ENCODE measurements around the gene HOXC5. TPM values are rescaled to one million over a fixed set of nuclear protein-coding genes. Genes with fewer than 3 reads are reported as not detected.

The HOXC5 gene
- total RNA-seq, 1 donor from 2014 or later: not detected

DNA sequence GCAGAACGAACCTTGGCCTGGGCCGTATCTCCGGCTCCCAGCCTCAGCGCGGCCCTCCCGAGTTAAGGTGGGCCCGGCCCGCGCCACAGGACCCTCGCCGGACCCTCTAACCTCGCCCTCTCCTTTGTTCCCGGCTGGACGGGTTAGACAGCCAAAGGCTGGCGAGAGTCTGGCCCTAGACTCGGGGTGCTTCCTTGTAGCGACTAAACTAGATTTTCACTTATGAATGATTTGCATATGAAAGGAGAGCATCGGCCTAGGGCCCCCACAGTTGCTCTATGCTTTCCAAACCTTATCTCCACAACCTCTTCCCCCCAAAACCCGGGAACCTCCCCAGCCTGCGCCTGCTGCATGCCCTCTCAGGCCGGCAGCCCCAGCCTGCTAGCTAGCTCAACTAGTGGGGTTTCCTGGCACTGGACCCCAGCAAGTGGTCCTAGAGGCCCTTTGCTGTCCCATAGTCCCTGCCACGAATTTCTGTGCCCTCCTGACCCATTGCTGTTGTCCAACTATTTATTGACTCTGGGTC, 2.0 kb downstream of the HOXC5 start:
- no peak for DNase-seq (ENCODE audit: low spot score)
- Mint-ChIP-seq H3K4me3 (ENCODE audit: unreplicated experiment) (peak overlapping the region; percentile 21), H3K4me1 (ENCODE audit: unreplicated experiment) (peaks cover 24% of the 10 kb centered on the region), H3K36me3 (ENCODE audit: low read depth, unreplicated experiment) (peaks cover 7% of the 10 kb centered on the region), H3K27ac (ENCODE audit: unreplicated experiment) (no peak overlapping the region), H3K9me3 (ENCODE audit: unreplicated experiment) (no peaks in the 10 kb centered on the region), H3K27me3 (ENCODE audit: unreplicated experiment) (peaks cover 60% of the 10 kb centered on the region)
- TF ChIP-seq, protein P1, sequence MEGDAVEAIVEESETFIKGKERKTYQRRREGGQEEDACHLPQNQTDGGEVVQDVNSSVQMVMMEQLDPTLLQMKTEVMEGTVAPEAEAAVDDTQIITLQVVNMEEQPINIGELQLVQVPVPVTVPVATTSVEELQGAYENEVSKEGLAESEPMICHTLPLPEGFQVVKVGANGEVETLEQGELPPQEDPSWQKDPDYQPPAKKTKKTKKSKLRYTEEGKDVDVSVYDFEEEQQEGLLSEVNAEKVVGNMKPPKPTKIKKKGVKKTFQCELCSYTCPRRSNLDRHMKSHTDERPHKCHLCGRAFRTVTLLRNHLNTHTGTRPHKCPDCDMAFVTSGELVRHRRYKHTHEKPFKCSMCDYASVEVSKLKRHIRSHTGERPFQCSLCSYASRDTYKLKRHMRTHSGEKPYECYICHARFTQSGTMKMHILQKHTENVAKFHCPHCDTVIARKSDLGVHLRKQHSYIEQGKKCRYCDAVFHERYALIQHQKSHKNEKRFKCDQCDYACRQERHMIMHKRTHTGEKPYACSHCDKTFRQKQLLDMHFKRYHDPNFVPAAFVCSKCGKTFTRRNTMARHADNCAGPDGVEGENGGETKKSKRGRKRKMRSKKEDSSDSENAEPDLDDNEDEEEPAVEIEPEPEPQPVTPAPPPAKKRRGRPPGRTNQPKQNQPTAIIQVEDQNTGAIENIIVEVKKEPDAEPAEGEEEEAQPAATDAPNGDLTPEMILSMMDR (IDR thresholded peaks at IDR 0.05; ENCODE audit: unreplicated experiment): no peak

DNA sequence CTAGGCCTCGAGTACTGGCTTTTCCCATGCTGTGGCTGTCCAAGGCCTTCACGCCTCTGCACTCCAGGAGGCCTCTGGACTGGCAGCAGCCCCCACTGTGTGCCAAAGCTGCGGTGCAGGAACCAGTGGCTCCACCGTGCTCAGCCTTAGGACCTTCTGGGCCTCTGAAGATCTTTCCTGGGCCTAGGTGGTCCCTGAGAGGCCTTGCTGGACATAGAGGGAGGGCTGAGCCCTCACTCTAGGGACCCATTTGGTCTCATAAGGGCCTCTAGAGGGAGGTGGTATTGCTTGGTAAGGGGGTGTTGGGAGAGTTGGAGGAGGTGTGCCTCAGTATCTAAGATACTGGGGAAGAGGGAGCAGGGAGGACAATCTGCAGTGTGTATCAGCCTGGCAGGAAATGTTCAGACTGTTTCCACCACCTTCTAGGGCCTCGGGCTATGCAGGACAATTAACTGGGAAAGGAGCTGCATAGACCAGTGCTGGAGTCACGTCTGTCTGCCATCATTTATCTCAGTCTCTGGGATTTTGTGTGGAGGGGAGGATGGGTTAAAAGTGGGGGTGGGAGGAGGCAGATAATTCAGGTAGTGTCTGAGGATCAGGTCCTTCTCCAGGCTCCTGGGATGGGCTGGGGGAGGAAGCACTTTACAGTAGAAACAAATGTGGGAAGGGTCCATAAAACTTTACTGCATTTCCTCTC, 2.9 kb downstream of the HOXC5 start:
- Mint-ChIP-seq H3K9me3 (ENCODE audit: unreplicated experiment) (no peaks in the 10 kb centered on the region), H3K27me3 (ENCODE audit: unreplicated experiment) (peaks cover 62% of the 10 kb centered on the region), H3K4me3 (ENCODE audit: unreplicated experiment) (no peak overlapping the region), H3K27ac (ENCODE audit: unreplicated experiment) (no peak overlapping the region), H3K4me1 (ENCODE audit: unreplicated experiment) (peaks cover 20% of the 10 kb centered on the region), H3K36me3 (ENCODE audit: low read depth, unreplicated experiment) (peaks cover 8% of the 10 kb centered on the region)
- DNase-seq (ENCODE audit: low spot score): no peak
- TF ChIP-seq, protein P1 (IDR thresholded peaks at IDR 0.05; ENCODE audit: unreplicated experiment): no peak

DNA sequence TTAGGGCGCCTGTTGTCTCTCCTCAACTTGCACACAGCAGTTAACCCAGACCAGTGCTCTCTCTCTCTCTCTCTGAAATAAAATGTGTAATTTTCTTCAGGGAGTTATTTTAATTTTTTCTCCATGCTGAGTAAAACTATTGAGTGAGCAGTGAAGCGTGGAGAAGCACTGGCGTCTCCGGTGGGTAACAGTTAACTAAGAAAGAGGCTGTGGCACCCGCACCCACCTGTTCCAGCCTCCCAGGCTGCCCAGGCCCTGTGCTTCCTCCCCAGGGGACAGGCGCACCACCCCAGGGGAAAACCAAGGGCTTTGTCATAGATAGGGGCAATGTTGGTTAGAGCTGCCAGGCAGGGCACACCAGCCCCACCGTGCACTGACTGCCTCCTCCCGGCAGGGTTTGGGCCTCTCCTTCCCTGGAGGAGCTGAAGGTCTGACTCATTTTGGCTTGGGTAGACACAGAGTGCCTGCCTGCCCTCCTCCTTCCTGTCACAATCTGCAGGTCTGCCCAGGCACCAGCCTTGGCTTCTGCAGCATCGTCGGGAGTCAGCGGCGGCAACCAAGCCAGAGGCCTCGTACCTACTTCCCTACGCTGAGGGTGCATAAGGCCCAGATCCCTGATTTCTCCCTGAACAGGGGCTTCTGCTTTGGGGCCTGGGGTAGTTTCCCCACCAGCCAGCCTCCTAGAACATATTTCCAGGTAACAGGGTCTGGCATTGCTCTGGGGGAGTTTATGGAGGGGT, 3.9 kb downstream of the HOXC5 start:
- no peak overlapping the region for H3K27ac Mint-ChIP-seq (ENCODE audit: unreplicated experiment)
- H3K9me3 Mint-ChIP-seq (ENCODE audit: unreplicated experiment): no peaks in the 10 kb centered on the region
- peaks cover 67% of the 10 kb centered on the region for H3K27me3 Mint-ChIP-seq (ENCODE audit: unreplicated experiment)
- no peak overlapping the region for H3K4me3 Mint-ChIP-seq (ENCODE audit: unreplicated experiment)
- no peak for DNase-seq (ENCODE audit: low spot score)
- peaks cover 9% of the 10 kb centered on the region for H3K36me3 Mint-ChIP-seq (ENCODE audit: low read depth, unreplicated experiment)
- TF ChIP-seq, protein P1 (IDR thresholded peaks at IDR 0.05; ENCODE audit: unreplicated experiment): no peak
- H3K4me1 Mint-ChIP-seq (ENCODE audit: unreplicated experiment): peaks cover 20% of the 10 kb centered on the region

DNA sequence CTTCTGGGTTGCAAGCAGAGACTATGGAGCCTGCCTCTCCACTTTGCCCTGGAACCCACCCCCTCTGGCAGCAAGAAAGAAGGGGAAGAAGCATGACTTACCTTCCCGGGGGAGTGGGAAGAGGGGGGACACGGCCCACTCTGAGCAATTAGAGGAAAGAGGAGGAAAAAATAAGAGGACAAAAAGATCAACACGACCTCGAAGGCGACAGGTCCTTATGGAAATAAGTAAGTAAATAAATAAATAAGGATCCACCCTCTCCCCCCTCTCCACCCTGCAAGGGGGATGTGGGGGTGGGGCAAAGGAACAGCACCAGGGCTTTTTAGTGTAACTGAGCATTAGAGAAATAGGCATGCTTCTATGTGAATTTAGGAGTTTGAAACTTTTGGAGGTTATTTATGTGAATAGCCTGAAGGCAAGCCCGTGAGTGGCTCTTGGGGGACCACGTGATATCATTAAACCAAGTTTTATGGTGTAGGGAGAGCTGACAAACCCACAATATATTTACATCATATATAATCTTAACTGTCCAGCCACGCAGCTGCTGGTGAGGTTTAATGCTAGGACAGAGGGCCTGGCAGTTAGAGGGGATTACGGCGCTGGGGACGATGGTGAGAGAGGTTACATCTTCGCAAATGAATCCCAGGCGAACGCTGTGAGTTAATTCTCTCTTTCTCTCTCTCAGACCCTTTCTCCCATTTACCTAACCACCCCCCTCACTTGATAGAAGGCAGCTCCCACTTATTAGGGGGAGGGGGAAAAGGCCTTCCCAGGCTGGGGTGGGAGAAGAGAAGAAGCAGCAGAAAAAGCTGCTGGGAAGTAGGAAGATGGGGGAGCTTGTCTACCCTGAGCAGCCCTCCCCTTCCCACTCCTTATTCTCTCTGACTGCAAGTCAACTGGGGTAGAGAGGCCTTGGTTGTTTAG, 4.8 kb downstream of the HOXC5 start:
- Mint-ChIP-seq H3K27ac (ENCODE audit: unreplicated experiment) (no peak overlapping the region), H3K9me3 (ENCODE audit: unreplicated experiment) (no peaks in the 10 kb centered on the region), H3K4me1 (ENCODE audit: unreplicated experiment) (peaks cover 15% of the 10 kb centered on the region), H3K36me3 (ENCODE audit: low read depth, unreplicated experiment) (peaks cover 9% of the 10 kb centered on the region), H3K4me3 (ENCODE audit: unreplicated experiment) (no peak overlapping the region), H3K27me3 (ENCODE audit: unreplicated experiment) (peaks cover 68% of the 10 kb centered on the region)
- TF ChIP-seq, protein P1 (IDR thresholded peaks at IDR 0.05; ENCODE audit: unreplicated experiment): no peak
- no peak for DNase-seq (ENCODE audit: low spot score)
